ENCODE data around the gene GTPBP10.
"Not testable (repeated sequence)": the region's sequence is repeated elsewhere in the genome, so short reads cannot be mapped to it uniquely, and the experiment has no call there.

The GTPBP10 gene, protein sequence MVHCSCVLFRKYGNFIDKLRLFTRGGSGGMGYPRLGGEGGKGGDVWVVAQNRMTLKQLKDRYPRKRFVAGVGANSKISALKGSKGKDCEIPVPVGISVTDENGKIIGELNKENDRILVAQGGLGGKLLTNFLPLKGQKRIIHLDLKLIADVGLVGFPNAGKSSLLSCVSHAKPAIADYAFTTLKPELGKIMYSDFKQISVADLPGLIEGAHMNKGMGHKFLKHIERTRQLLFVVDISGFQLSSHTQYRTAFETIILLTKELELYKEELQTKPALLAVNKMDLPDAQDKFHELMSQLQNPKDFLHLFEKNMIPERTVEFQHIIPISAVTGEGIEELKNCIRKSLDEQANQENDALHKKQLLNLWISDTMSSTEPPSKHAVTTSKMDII

DNA sequence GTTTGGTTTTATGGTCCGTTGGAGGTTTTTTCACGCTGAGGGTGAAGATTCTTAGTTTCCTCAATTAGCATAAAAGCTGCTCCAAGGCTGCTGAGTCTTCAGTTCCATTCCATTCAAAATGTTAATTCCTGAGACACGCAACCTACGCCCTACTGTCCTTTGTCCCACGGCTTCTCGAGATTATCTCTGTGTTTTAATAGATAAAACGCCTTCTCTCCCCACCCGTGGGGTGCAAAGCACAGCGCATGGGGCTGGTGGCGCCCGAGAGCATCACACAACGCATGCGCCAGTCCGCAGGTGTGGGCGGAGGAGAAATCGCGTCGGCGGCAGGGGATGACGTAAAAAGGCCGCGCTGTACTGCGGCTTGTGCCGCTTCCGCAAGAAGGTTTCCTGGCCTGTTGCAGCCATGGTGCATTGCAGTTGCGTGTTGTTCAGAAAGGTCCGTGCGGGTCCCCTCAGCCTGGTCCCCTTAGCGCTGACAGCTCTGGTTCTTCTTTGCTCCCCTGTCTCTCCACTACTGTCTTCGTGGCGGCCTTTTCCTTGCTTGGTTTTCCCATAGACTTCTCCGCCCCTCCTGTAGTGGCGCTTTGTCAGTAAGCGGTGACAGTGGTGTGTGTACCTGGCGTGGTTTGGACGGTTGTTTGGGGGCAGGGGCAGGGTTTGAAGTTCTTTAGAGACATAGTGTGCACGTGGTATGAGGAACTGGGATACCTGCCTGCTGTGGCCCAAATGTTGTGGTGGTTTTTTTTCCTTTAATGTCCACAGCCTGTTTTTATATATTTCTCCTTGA is at the start of gene GTPBP10:
TSS of gene GTPBP10 (plus strand) at position 381 of the 790 bp plus-strand sequence. CDS start at position 407, 26 bp downstream.
- peak; percentile 97 for DNase-seq

DNA sequence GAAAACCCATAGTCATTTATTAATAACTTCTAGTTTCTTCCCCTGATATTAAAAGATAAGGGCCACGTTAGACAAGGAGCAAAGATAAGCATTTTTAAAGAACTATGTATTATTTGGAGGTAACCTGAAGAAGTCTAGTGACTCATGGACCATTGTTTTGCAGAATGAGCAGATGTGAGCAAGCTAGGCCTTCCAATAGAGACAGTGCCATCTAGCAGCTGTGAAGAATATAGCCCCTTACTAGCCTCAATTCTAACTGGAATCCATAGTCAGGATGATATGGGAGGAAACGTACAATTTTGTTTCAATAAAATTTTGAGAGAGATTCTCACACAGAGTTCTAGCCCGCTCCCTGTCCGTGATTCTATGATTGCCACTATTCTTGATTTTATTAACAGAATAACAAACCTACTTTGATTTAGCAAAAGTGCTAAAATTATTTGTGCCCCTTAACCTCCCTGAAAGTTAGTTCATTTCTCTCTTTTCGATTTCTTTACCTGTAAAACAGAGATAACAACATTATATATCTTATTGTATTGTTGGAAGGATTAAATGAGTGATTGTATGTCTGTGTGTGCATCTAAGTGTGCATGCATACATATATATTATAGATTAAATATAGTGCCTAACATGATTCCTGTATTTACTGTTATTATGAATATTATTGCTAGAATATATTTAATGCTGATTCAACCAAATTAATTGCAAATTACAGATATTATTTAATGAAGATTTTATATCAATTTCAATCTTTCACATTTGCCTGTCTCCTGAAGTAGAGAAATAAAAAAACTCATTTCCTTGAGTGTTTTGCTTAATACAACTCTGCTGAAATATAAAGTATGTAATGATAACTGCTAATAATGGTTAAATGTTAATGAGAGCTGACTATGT is 48.1 kb upstream of the GTPBP10 start:
- no peak for DNase-seq

DNA sequence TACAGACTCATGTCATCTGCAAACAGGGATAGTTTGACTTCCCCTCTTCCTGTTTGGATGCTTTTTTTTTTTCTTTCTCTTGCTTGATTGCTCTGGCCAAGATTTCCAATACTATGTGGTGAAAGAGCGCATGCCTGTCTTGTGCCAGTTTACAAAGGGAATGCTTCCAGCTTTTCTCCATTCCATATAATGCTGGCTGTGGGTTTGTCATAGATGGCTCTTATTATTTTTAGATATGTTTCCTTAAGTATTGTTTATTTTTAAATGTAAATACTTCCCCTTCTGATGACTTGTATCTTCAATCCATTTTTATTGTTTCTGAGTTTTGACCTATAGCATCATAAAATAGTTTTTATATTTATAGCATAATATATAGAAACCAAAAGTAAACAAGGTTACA is 43.3 kb upstream of the GTPBP10 start:
- DNase-seq: no peak

DNA sequence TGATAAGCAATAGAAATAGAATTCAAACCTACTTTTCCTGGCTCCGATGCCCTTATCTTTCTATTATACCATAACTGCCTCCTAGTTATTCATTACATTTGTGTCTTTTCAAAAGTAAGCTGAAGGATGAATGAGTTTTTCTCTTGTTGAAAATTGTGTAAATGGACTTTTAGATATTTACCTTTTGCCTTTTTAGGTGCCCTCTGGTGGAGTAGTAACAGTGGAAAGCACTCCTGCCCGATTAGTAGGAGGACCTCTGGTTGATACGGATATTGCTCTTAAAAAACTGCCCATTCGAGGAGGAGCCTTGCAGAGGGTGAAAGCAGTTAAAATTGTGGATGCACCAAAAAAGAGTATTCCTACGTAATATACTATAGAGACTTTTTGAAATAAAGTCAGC is 36.6 kb upstream of the GTPBP10 start:
- DNase-seq: no peak

DNA sequence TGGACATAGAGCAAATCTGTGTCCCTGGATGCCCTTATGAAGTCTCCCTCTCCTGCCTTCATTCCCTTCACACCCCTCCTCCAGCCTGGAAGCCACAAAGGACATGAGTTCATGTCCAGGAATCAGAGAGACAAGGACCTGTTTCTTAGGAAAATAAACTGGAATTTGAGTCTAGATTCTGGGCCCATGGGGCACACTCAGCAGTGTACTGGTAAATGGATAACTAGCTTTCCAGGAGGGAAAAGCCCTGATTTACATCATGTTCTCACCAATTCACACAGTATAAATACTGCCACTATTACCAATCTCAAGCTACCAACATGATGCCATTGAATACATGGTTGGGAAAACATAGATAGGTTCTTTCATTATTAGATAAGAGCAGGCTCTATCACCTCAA is 35.3 kb upstream of the GTPBP10 start:
- DNase-seq: no peak

DNA sequence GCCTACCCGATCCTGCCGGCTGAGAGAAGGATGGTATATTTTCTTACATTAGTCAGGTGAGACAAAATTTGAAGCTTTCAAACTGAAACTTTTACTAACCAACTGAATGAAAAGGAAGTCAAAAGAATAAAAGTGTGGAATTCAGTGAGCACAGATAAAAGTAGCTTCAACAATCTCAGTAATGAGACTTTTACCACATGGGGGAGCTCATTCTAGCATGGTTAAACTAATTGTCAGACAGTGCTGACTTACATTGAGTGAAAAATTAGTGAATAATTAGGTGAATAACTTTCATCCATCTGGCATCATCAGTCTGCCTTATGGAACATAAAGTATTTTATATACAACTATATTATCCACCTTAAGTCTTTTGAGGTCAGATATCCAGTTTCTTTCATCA is 33.8 kb upstream of the GTPBP10 start:
- no peak for DNase-seq

DNA sequence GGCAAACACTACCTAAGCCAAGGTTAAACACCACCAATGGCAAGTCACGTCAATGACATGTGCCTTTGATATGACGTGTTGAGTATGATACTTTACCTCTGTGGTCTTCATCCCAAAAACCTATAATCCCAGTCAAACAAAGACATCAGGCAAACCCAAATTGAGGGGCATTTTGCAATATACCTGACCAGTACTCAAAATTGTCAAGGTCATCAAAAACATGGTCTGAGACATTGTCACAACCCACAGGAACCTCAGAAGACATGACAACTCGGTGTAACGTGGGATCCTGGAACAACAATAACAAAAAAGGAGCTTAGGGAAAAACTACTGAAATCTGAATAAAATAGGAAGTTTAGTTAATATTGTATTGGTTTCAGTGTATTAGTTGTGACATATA is 32.6 kb upstream of the GTPBP10 start:
- no peak for DNase-seq

DNA sequence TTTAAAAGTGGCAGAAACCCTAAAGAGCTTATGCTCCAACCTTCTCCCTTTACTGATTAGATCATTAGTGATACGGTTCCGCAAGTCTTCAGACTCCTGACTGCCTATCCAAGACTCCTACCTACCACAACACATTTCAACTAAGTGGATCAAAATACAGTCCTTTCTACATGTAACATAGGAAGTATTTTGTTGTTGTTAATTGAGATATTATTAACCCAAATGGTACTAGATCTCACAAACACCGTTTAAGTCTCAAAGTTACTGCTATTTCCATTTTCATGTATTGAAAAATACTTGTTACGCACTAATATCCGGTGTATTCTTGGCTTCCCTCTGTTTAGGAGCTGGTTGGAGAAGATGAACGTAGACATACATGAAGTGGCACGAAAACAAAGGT is 26.5 kb upstream of the GTPBP10 start:
- no peak for DNase-seq

DNA sequence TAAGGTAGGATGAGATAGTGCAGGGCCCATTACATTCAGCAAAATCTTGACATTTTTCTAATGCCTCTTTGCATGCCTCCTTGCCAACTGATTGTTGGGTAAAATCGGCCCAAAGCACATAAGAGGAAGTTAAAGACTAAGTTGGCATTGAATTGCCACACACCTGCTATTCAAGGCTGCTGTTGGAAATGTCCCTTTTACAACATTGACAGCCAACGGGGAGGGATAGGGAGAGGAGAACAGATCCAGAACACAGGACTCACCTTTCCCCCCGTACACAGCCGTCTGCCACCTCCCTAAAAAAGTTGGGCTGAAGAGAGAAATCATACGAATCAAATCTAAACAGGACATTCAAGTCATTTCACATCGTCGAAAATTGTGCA is 26.1 kb upstream of the GTPBP10 start:
- DNase-seq: no peak

DNA sequence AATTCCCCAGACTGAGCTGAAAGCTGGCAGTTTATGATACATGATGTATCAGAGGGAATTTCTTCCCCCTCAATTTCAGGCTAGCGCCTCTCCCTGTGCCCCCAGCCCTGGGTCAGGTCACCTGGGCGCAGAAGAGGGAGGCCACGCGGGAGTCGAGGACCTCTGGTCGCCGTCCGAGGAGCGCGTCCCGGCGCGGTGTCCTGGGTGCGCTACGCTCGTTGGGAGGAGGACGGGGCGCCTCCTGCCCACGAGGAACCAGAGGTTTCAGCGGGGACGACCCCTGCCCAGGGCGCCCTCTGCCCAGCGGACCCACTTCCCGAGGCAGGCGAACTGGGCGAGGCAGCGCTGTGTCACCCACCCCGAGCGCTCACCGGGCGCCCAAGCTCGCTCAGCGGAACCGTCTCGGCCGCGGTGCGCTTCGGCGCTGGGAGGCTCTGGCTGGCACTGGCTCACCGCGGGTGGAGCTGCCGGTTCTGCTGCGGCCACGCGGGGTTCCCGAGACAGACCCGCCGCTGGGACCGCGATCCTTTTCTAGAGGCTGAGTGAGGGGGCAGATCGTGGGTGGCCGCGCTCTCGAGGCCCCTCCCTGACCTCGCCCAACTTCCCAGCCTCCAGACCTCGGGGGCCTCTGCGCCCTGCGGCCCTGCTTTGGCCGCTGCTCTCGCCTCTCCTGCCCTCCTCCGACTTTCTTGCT is 25.6 kb upstream of the GTPBP10 start, which contains the start of gene FAM237B:
TSS of gene FAM237B (minus strand) at position 504 of the 694 bp plus-strand sequence. CDS start 1,556 bp downstream, outside the sequence.
- no peak for DNase-seq

DNA sequence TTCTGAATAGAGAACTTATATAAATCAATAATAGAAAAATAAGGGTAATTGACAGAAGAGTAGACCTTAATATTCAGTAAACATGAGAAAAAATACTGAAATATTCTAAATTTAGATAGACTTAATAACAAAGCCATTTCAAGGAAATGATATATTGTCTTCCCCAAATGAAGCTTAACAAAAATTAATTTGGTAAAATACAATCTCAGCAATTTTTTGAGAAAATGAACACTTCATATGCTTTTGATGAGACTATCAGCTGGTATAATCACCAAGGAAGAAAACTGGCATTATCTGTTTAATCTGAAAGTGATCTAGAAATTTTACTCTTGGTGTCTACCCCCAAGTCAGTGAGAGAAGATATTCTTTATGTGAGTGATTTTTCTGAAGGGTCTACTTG is 23.7 kb upstream of the GTPBP10 start:
- DNase-seq: no peak

DNA sequence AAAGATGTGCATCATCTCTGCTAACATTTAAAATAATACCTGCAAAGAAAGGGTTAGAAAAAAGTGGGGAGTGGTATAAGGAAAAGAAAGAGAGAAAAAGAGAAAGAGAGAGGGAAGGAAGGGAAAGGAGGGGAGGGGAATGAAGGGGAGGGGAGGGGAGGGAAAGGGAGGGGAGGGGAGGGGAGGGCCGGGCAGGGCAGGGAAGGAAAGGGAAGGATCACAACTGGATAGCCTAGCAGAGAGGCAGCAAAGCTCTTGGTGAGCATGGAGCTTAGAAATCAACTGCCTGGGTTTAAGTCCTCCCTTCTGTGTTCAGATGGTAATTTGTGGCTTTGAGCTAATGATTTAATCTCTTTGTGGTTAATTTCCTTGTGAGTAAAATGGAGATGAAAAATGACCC is 20.0 kb upstream of the GTPBP10 start:
- no peak for DNase-seq

DNA sequence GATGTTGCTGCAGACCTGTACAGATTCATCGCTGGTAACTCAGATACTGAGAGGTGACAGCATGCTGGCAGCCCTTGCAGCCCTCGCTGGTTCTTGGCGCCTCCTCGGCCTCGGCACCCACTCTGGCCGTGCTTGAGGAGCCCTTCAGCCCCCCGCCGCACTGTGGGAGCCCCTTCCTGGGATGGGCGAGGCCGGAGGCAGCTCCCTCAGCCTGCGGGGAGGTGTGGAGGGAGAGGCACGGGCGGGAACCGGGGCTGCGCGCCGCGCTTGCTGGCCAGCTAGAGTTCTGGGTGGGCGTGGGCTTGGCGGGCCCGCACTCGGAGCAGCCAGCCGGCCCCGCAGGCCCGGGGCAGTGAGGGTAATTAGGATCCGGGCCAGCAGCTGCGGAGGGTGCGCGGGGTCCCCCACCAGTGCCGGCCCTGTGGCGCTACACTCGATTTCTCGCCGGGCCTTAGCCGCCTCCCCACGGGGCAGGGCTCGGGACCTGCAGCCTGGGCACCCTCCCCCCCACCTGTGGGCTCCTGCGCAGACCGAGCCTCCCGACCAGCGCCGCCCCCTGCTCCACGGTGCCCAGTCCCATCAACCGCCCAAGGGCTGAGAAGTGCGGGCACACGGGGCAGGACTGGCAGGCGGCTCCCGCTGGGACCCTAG is 12.2 kb upstream of the GTPBP10 start:
- DNase-seq: no peak

DNA sequence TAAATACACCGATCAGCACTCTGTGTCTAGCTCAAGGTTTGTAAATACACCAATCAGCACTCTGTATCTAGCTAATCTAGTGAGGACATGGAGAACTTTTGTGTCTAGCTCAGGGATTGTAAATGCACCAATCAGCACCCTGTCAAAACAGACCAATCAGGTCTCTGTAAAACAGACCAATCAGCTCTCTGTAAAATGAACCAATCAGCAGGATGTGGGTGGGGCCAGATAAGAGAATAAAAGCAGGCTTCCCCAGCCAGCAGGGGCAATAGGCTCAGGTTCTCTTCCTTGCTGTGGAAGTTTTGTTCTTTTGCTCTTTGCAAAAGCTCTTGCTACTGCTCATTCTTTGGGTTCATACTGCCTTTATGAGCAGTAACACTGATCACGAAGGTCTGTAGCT is 11.6 kb upstream of the GTPBP10 start:
- not testable (repeated sequence) for DNase-seq

DNA sequence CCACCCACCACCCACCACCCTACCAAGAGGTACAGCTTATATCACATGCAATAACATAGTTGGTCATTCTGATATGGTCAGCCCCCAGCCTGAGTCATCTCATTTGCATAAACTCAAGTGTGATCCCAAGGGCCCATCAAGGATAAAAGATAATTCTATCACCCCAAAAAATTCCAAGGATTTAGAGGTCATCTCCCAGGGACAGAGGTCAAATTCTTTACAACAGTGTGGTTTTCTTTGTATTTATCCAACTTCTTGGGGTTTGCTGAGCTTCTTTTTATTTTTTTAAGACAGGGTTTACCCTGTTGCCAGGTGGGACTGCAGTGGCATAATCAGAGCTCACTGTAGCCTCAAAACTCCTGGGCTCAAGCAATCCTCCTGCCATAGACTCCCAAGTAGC is 9.4 kb upstream of the GTPBP10 start:
- DNase-seq: no peak

DNA sequence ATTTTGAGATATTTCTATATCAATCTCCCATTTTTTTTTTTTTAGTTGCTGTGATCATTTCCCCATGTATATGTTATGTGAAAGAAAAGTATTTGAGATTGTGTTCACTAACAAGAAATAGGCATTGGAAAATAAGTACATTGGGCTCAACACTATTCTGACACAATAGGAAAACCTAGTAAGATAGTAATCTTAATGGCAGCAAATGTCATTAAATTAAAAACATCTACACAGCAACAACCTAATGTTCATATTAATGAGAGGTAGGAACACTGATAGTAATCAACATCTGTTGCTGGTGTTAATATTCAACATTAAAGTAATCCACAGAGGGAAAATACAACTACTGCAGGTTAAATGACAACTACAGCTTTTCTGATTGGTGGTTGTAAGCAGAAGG is 1.5 kb upstream of the GTPBP10 start:
- no peak for DNase-seq

DNA sequence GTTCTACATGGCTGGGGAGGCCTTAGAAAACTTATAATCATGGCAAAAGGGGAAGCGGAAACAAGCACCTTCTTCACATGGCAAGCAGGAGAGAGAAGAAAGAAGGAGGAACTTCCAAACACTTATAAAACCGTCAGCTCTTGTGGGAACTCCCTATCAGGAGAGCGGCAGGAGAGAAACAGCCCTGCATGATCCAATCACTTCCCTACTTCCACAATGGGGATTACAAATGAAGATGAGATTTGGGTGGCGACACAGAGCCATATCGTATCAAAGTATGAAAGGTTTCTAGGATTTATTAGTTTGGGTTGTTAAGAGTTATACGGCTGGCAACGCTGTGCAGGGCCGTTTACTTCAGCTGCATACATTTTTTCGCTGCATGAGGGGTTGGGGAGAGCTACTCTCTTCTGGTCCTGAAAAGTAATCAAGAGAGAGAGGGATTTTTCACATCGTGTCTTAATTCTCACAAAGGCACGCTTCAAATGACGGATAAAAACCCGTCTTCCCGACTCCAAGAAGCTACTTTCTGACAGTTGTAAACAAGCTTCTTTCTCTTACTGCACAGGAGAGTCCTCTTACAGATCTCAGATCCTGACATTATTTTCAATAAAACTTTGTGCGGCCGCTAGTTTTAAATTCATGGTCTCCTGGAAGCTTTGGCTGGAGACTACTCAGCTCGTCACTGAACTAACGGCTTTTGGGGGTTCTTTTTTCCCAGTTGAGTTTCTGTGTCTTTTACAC is 751 bp upstream of the GTPBP10 start:
- no peak for DNase-seq

DNA sequence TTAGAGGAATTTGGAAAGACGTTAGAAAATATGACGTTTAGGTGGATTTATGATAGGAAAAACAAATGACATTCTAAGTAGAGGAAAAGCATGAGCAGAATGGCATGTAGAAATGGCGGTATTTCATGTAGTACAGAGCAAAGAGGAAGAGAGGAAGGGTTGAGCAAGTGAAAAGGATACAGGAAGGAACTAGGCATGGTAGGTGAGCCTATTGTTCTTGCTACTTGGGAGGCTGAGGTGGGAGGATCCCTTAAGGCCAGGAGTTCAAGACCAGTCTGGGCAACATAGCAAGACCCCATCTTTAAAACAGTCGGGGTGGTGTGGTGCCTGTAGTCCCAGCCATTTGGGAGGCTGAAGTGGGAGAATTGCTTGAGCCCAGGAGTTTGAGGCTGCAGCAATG is 1.2 kb downstream of the GTPBP10 start:
- no peak for DNase-seq

DNA sequence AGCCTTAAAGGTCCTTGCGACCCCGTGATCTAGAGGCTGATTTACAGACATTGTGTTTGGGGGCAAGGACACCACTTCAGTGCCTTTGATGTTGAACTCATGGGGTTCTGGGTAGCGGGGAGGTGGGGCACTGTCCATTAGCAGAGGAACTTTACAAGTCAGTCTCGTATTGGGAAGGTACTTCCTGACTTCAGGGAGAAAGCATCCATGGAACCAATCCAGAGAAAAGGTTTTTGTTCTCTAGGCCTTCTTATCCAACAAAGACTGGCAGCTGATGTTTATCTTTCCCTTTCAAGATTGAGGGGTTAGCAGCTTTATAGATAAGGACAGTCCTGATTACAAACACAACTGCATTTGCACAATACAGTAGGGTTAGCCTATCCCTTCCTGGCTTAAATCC is 2.8 kb downstream of the GTPBP10 start:
- DNase-seq: no peak

DNA sequence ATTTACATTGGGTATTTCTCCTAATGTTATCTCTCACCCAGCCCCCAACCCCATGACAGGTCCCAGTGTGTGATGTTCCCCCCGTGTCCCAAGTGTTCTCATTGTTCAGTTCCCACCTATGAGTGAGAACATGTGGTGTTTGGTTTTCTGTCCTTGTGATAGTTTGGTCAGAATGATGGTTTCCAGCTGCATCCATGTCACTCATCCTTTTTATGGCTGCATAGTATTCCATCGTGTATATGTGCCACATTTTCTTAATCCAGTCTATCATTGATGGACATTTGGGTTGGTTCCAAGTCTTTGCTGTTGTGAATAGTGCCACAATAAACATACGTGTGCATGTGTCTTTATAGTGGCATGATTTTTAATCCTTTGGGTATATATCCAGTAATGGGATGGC is 3.5 kb downstream of the GTPBP10 start:
- DNase-seq: not testable (repeated sequence)

DNA sequence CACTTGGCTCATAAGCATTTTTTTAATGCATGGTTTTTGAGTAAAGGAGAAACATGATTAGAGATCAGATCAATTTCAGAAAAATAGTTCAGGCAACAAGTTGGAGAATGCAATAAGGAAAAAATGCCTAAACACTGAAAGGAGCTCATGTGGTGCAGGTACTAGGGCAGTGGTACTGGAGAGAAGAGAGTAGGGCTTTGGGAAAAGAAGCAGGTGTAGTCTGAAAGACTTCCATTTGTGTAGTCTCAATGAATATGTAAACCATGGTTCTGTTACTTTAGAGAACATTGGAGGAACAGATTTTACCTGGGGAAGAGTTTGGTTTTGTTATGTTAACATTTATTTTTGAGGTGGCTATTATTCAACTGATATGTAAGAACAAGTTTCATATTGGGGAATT is 5.5 kb downstream of the GTPBP10 start:
- DNase-seq: no peak

Measured in activated CD8-positive, alpha-beta memory T cell treated with anti-CD3 and anti-CD28 coated beads, Interleukin-2, amount 50 U/mL, for 48 hours (primary cell).